HT-29 (cell line): Measurements from ENCODE around the gene VANGL1. TPM values are rescaled to one million over a fixed set of nuclear protein-coding genes. Genes with fewer than 3 reads are reported as not detected.

ENCODE experiments used
- DNase-seq: peaks from one replicate; pipeline ENCODE4 v3.0.0-alpha.2; 2015; ENCODE audit warnings: low spot score
- total RNA-seq: library from RNA; depleted of rRNA; stranded (reverse); fragments of >200 nt; shearing (Covaris generic); gene quantifications from 2 replicates; pipeline ENCODE4 v1.2.3, GENCODE V29; 2014

VANGL1 gene
- total RNA-seq, 1 experiment from 2014 or later: 27.6 TPM

- no peak for DNase-seq
These were observed 1.9 kb downstream of the VANGL1 start for GRCh38 chr1:115643666-115644065.

GRCh38 chr1:115644109-115644508 is 2.3 kb downstream of the VANGL1 start:
- DNase-seq: no peak

GRCh38 chr1:115647047-115647446 is 5.3 kb downstream of the VANGL1 start:
- no peak for DNase-seq

GRCh38 chr1:115647507-115647906 is 5.7 kb downstream of the VANGL1 start:
- DNase-seq: no peak

- no peak for DNase-seq
These were observed 6.3 kb downstream of the VANGL1 start for GRCh38 chr1:115647919-115648650.

GRCh38 chr1:115648717-115649691 is 7.2 kb downstream of the VANGL1 start:
- DNase-seq: no peak

GRCh38 chr1:115649964-115650363 is 8.2 kb downstream of the VANGL1 start:
- DNase-seq: no peak

- peak; percentile 60 for DNase-seq
These were observed 9.2 kb downstream of the VANGL1 start for GRCh38 chr1:115650961-115651360.

GRCh38 chr1:115651391-115651790 is 9.6 kb downstream of the VANGL1 start:
- no peak for DNase-seq

GRCh38 chr1:115652236-115652788 is 10.5 kb downstream of the VANGL1 start:
- no peak for DNase-seq

- no peak for DNase-seq
These were observed 12.4 kb downstream of the VANGL1 start for GRCh38 chr1:115654125-115654524.

- DNase-seq: no peak
These were observed 13.0 kb downstream of the VANGL1 start for GRCh38 chr1:115654663-115655305.

GRCh38 chr1:115655306-115655663 is 13.5 kb downstream of the VANGL1 start:
- no peak for DNase-seq

- DNase-seq: no peak
These were observed 14.1 kb downstream of the VANGL1 start for GRCh38 chr1:115655916-115656315.

GRCh38 chr1:115656461-115657077 is 14.8 kb downstream of the VANGL1 start:
- no peak for DNase-seq

GRCh38 chr1:115658646-115659045 is 16.9 kb downstream of the VANGL1 start:
- no peak for DNase-seq

GRCh38 chr1:115660151-115660550 is 18.4 kb downstream of the VANGL1 start:
- DNase-seq: no peak

GRCh38 chr1:115661157-115661556 is 19.4 kb downstream of the VANGL1 start:
- no peak for DNase-seq

GRCh38 chr1:115665319-115666096 is 23.7 kb downstream of the VANGL1 start:
- peak; percentile 90 for DNase-seq

GRCh38 chr1:115666206-115666605 is 24.4 kb downstream of the VANGL1 start:
- no peak for DNase-seq

- DNase-seq: no peak
These were observed 24.9 kb downstream of the VANGL1 start for GRCh38 chr1:115666702-115667101.
